ENCODE measurements around the gene PRSS1. TPM values are rescaled to one million over a fixed set of nuclear protein-coding genes. Genes with fewer than 3 reads are reported as not detected.

PRSS1 gene
- total and polyA plus RNA-seq, 2 donors (not counting 3 experiments of a cell fraction or from before 2014, with no cell fraction given): not detected

DNA sequence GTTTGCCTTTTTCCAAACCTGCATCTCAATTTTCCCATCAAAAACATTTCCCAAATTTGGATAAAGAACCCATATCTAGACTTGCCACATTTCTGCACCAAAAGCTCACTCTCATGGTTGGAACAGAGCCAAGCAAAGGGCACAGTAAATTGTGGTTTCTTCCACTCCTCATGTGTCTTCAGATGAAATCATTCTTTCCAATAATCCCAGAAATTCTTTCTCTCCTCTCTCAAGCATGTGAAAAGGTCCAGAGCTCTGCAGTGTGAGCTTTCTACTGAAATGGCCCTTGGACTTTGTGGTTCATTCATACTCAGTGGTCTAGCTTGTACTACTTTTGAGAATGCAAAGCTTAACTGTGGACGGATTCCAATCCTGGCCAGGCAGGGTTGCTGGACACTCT lies 41.3 kb downstream of the PRSS1 start:
- dilution Hi-C loops (cut with MboI; ENCODE audit: extremely low pct_ligation_motif_present, low sequenced_read_pairs): no loop called here
- H3K4me2 ChIP-seq (ENCODE audit: insufficient read depth, low read length): no peak overlapping the region
- no peak overlapping the region for H3K4me3 ChIP-seq (replicated peaks in 1 of 3; ENCODE audit: insufficient read depth in 1 of 3, low read depth in 1 of 3, low read length in 3 of 3)
- no peak overlapping the region for H3K27ac ChIP-seq (ENCODE audit: insufficient read depth, low read depth, low read length)
- no peak for TF ChIP-seq GATA2 (IDR thresholded peaks at IDR 0.05; ENCODE audit: insufficient read depth, insufficient read length, low read depth, low read length)
- no peak for TF ChIP-seq MYC (IDR thresholded peaks at IDR 0.05; ENCODE audit: low read depth, low read length)
- TF ChIP-seq POLR2A (IDR thresholded peaks at IDR 0.05; ENCODE audit: low read depth, low read length): no peak
- TF ChIP-seq, protein P1, sequence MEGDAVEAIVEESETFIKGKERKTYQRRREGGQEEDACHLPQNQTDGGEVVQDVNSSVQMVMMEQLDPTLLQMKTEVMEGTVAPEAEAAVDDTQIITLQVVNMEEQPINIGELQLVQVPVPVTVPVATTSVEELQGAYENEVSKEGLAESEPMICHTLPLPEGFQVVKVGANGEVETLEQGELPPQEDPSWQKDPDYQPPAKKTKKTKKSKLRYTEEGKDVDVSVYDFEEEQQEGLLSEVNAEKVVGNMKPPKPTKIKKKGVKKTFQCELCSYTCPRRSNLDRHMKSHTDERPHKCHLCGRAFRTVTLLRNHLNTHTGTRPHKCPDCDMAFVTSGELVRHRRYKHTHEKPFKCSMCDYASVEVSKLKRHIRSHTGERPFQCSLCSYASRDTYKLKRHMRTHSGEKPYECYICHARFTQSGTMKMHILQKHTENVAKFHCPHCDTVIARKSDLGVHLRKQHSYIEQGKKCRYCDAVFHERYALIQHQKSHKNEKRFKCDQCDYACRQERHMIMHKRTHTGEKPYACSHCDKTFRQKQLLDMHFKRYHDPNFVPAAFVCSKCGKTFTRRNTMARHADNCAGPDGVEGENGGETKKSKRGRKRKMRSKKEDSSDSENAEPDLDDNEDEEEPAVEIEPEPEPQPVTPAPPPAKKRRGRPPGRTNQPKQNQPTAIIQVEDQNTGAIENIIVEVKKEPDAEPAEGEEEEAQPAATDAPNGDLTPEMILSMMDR (IDR thresholded peaks at IDR 0.05; ENCODE audit: extremely low read depth in 1 of 2, insufficient read depth in 1 of 2, low read depth in 1 of 2, low read length in 2 of 2): no peak
- FAIRE-seq (no peak), DNase-seq (ENCODE audit: low read depth, low spot score) (no peak)
- H3K9me3 ChIP-seq (replicated peaks; ENCODE audit: control insufficient read depth, insufficient read depth, low read length): no peaks in the 10 kb centered on the region
- no peaks in the 10 kb centered on the region for H4K20me1 ChIP-seq (replicated peaks; ENCODE audit: control insufficient read depth, extremely low read depth, insufficient read depth, low read length)
- ChIA-PET POLR2A (no interaction called here), CTCF (interaction anchor here (1.0 to 20.4 kb wide), 6 partner anchors 19 to 263 kb away, joined by 3 to 425 read pairs (median 4); no protein-coding TSS in a partner anchor)
- H3K27me3 ChIP-seq (ENCODE audit: control insufficient read depth in 2 of 2, insufficient read depth in 2 of 2, low read length in 2 of 2): no peaks in the 10 kb centered on the region
- H2AFZ ChIP-seq (ENCODE audit: low read depth, low read length): no peak overlapping the region
- H3K79me2 ChIP-seq (ENCODE audit: control insufficient read depth, insufficient read depth, low read length): no peaks in the 10 kb centered on the region
- peaks cover 7% of the 10 kb centered on the region for H3K4me1 ChIP-seq (ENCODE audit: control insufficient read depth, extremely low read depth, insufficient read depth, low read length)
- intact Hi-C loops (cut with micrococcal nuclease): no loop called here
- no peak overlapping the region for H3K9ac ChIP-seq (replicated peaks; ENCODE audit: extremely low read depth, insufficient read depth, low read length)
- H3K9me1 ChIP-seq (replicated peaks; ENCODE audit: control insufficient read depth, extremely low read depth, insufficient read depth, low read length): no peaks in the 10 kb centered on the region
- no peaks in the 10 kb centered on the region for H3K36me3 ChIP-seq (ENCODE audit: control insufficient read depth in 2 of 2, extremely low read depth in 1 of 2, insufficient read depth in 2 of 2, low read length in 2 of 2)
- no TSS peak for BruUV-seq (replicated peaks)

DNA sequence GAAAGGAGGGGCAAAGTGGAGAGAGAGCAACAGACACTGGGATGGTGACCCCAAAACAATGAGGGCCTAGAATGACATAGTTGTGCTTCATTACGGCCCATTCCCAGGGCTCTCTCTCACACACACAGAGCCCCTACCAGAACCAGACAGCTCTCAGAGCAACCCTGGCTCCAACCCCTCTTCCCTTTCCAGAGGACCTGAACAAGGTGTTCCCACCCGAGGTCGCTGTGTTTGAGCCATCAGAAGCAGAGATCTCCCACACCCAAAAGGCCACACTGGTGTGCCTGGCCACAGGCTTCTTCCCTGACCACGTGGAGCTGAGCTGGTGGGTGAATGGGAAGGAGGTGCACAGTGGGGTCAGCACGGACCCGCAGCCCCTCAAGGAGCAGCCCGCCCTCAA lies 42.2 kb downstream of the PRSS1 start:
- TF ChIP-seq, protein P2, sequence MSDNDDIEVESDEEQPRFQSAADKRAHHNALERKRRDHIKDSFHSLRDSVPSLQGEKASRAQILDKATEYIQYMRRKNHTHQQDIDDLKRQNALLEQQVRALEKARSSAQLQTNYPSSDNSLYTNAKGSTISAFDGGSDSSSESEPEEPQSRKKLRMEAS (IDR thresholded peaks at IDR 0.05; ENCODE audit: insufficient read depth, insufficient read length): no peak
- TF ChIP-seq MYC (IDR thresholded peaks at IDR 0.05; ENCODE audit: low read depth, low read length): no peak
- TF ChIP-seq EZH2 (IDR thresholded peaks at IDR 0.05; ENCODE audit: borderline replicate concordance, low read depth, low read length, severe bottlenecking): no peak
- TF ChIP-seq GATA2 (IDR thresholded peaks at IDR 0.05; ENCODE audit: insufficient read depth, insufficient read length, low read depth, low read length): no peak
- TF ChIP-seq FOS (IDR thresholded peaks at IDR 0.05; ENCODE audit: borderline replicate concordance, insufficient read depth, low read length): no peak
- TF ChIP-seq, protein P1 (IDR thresholded peaks at IDR 0.05; ENCODE audit: extremely low read depth in 1 of 2, insufficient read depth in 1 of 2, low read depth in 1 of 2, low read length in 2 of 2): no peak
- TF ChIP-seq JUN (IDR thresholded peaks at IDR 0.05; ENCODE audit: borderline replicate concordance, insufficient read depth, insufficient read length, low read depth): no peak
- TF ChIP-seq POLR2AphosphoS5 (IDR thresholded peaks at IDR 0.05; ENCODE audit: insufficient read depth, low read depth, low read length): no peak
- TF ChIP-seq POLR2A (IDR thresholded peaks at IDR 0.05; ENCODE audit: low read depth, low read length): no peak
- intact Hi-C loops (cut with micrococcal nuclease) (no loop called here), dilution Hi-C loops (cut with MboI; ENCODE audit: extremely low pct_ligation_motif_present, low sequenced_read_pairs) (no loop called here)
- Histone ChIP-seq H3K4me2 (ENCODE audit: insufficient read depth, low read length) (no peak overlapping the region), H3K9ac (replicated peaks; ENCODE audit: extremely low read depth, insufficient read depth, low read length) (no peak overlapping the region), H4K20me1 (replicated peaks; ENCODE audit: control insufficient read depth, extremely low read depth, insufficient read depth, low read length) (no peaks in the 10 kb centered on the region), H3K9me1 (replicated peaks; ENCODE audit: control insufficient read depth, extremely low read depth, insufficient read depth, low read length) (no peaks in the 10 kb centered on the region), H3K4me3 (replicated peaks in 1 of 3; ENCODE audit: insufficient read depth in 1 of 3, low read depth in 1 of 3, low read length in 3 of 3) (no peak overlapping the region), H3K27me3 (ENCODE audit: control insufficient read depth in 2 of 2, insufficient read depth in 2 of 2, low read length in 2 of 2) (no peaks in the 10 kb centered on the region), H3K27ac (ENCODE audit: insufficient read depth, low read depth, low read length) (no peak overlapping the region), H2AFZ (ENCODE audit: low read depth, low read length) (no peak overlapping the region), H3K79me2 (ENCODE audit: control insufficient read depth, insufficient read depth, low read length) (peaks cover 9% of the 10 kb centered on the region), H3K9me3 (replicated peaks; ENCODE audit: control insufficient read depth, insufficient read depth, low read length) (no peaks in the 10 kb centered on the region), H3K4me1 (ENCODE audit: control insufficient read depth, extremely low read depth, insufficient read depth, low read length) (peaks cover 12% of the 10 kb centered on the region), H3K36me3 (ENCODE audit: control insufficient read depth in 2 of 2, extremely low read depth in 1 of 2, insufficient read depth in 2 of 2, low read length in 2 of 2) (no peaks in the 10 kb centered on the region)
- FAIRE-seq (no peak), DNase-seq (ENCODE audit: low read depth, low spot score) (no peak)
- ChIA-PET POLR2A (no interaction called here), CTCF (interaction anchor here (1.4 to 20.4 kb wide), 4 partner anchors 8 to 257 kb away, joined by 4 to 425 read pairs (median 21); no protein-coding TSS in a partner anchor)
- no TSS peak for BruUV-seq (replicated peaks)

Data from endothelial cell of umbilical vein (primary cell).